IMR-90 (cell line): Measurements from ENCODE around the gene MDH1B.
"Not testable (repeated sequence)": the region's sequence is repeated elsewhere in the genome, so short reads cannot be mapped to it uniquely, and the experiment has no call there.

Experiments used
- FOS ChIP-seq: fragments of 150-350 bp; IDR thresholded peaks from 2 replicates; pipeline ENCODE4 v1.6.1; 2016; ENCODE audit warnings: low read depth, low read length
- MAZ ChIP-seq: IDR thresholded peaks from 2 replicates; pipeline ENCODE4 v1.6.1; 2012; ENCODE audit warnings: low read depth, mild to moderate bottlenecking, low read length, improper control_type of control experiment, moderate library complexity, borderline replicate concordance
- POLR2A ChIP-seq: IDR thresholded peaks from 2 replicates; pipeline ENCODE4 v1.6.1; 2012; ENCODE audit warnings: mild to moderate bottlenecking, low read depth, low read length
- RAD21 ChIP-seq: IDR thresholded peaks from 2 replicates; pipeline ENCODE4 v1.6.1; 2012; ENCODE audit warnings: low read length, improper control_type of control experiment
- TF ChIP-seq, protein P1 (sequence below): conservative IDR thresholded peaks from 2 replicates; pipeline ENCODE4 v1.5.1; 2012; ENCODE audit warnings: mild to moderate bottlenecking, low read depth, low read length, improper control_type of control experiment
- TF ChIP-seq, protein P2 (sequence below): fragments of 150-350 bp; IDR thresholded peaks from 2 replicates; pipeline ENCODE4 v1.6.1; 2017; ENCODE audit warnings: mild to moderate bottlenecking, antibody characterized with exemption, low read length, low read depth

DNA sequence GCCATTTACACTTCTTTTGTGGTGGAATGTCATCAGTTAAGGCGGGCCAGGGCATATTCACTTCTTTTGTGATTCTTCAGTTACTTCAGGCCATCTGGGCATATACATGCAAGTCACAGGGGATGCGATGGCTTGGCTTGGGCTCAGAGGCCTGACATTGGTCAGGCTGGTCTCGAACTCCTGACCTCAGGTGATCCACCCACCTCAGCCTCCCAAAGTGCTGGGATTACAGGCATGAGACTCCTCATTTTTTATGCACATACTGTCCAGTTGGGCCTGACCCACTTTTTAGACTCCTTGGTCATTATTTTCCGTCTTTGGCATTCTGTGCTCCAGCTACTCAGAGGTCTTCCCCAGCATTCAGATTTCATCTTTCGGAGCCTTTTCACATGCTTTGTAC is 47.3 kb upstream of the MDH1B start:
- TF ChIP-seq, protein P1, sequence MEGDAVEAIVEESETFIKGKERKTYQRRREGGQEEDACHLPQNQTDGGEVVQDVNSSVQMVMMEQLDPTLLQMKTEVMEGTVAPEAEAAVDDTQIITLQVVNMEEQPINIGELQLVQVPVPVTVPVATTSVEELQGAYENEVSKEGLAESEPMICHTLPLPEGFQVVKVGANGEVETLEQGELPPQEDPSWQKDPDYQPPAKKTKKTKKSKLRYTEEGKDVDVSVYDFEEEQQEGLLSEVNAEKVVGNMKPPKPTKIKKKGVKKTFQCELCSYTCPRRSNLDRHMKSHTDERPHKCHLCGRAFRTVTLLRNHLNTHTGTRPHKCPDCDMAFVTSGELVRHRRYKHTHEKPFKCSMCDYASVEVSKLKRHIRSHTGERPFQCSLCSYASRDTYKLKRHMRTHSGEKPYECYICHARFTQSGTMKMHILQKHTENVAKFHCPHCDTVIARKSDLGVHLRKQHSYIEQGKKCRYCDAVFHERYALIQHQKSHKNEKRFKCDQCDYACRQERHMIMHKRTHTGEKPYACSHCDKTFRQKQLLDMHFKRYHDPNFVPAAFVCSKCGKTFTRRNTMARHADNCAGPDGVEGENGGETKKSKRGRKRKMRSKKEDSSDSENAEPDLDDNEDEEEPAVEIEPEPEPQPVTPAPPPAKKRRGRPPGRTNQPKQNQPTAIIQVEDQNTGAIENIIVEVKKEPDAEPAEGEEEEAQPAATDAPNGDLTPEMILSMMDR = not testable (repeated sequence)
- TF ChIP-seq FOS, RAD21, POLR2A, MAZ: not testable (repeated sequence)
- TF ChIP-seq, protein P2, sequence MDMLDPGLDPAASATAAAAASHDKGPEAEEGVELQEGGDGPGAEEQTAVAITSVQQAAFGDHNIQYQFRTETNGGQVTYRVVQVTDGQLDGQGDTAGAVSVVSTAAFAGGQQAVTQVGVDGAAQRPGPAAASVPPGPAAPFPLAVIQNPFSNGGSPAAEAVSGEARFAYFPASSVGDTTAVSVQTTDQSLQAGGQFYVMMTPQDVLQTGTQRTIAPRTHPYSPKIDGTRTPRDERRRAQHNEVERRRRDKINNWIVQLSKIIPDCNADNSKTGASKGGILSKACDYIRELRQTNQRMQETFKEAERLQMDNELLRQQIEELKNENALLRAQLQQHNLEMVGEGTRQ = not testable (repeated sequence)
